Tibial nerve (tissue), 4 donors: ENCODE measurements around the gene PLA2R1. TPM values are rescaled to one million over a fixed set of nuclear protein-coding genes. Genes with fewer than 3 reads are reported as not detected.
A peak's percentile ranks its signal among the peaks of the same experiment; 100 is the strongest.
"Not testable (repeated sequence)": the region's sequence is repeated elsewhere in the genome, so short reads cannot be mapped to it uniquely, and the experiment has no call there.

ENCODE experiments used
- DNase-seq, 2 donors: peaks; one replicate each; pipeline ENCODE4 v3.0.0-alpha.2; 2019; ENCODE audit warnings: low spot score in 2 of 2
- H3K27ac ChIP-seq, 4 donors: fragments of 200-600 bp; sonication (generic) in 3 of 4; one replicate each; pipeline ENCODE4 v1.5.1; 2017 to 2019; ENCODE audit warnings: mild to moderate bottlenecking in 1 of 4
- H3K27me3 ChIP-seq, 2 donors: fragments of 200-600 bp; sonication (generic) in 1 of 2; one replicate each; pipeline versions ENCODE4 v1.5.1 to v1.6.0; 2017 to 2019
- H3K36me3 ChIP-seq, 3 donors: fragments of 200-600 bp; sonication (generic); one replicate each; pipeline ENCODE4 v1.5.1; 2018 to 2019
- H3K4me1 ChIP-seq, 4 donors: fragments of 200-600 bp; sonication (generic) in 3 of 4; one replicate each; pipeline ENCODE4 v1.5.1; 2017 to 2019
- H3K4me3 ChIP-seq, 4 donors: fragments of 200-600 bp; sonication (generic) in 3 of 4; one replicate each; pipeline ENCODE4 v1.5.1; 2017 to 2019; ENCODE audit warnings: mild to moderate bottlenecking in 1 of 4, moderate library complexity in 1 of 4
- H3K9me3 ChIP-seq, 4 donors: fragments of 200-600 bp; sonication (generic) in 3 of 4; one replicate each; pipeline ENCODE4 v1.5.1; 2017 to 2019
- EP300 ChIP-seq, 2 donors: sonication (generic); formaldehyde crosslinking; IDR thresholded peaks; one replicate each; pipeline ENCODE4 v1.6.1; 2017; ENCODE audit warnings: antibody characterized with exemption in 2 of 2, mild to moderate bottlenecking in 1 of 2
- POLR2A ChIP-seq, 2 donors: fragments of 450-650 bp; IDR thresholded peaks; one replicate each; pipeline ENCODE4 v1.6.1; 2017; ENCODE audit warnings: antibody characterized with exemption in 2 of 2, mild to moderate bottlenecking in 2 of 2, moderate library complexity in 2 of 2
- WGBS, 2 donors: methylation state at CpG; one replicate each; pipeline ENCODE4 v1.1.5; 2018; 5-methylcytosine and 5-hydroxymethylcytosine counted together
- total RNA-seq, 4 donors: library from RNA; depleted of rRNA; stranded (reverse); fragments of >200 nt; gene quantifications; one replicate each; pipeline ENCODE4 v1.1.0, GENCODE V29; 2016
- TF ChIP-seq, protein P1 (sequence below), 5 experiments: fragments of 200-600 bp in 3 of 5; fragments of 450-650 bp in 2 of 5; sonication (generic) in 3 of 5; IDR thresholded peaks; one replicate each; pipeline ENCODE4 v1.5.1; 2016 to 2019; ENCODE audit warnings: antibody characterized with exemption in 5 of 5, mild to moderate bottlenecking in 3 of 5, moderate library complexity in 2 of 5

PLA2R1 gene
- total RNA-seq, 4 donors from 2014 or later: 11.1 to 22.7 (median 18.6) TPM

DNA sequence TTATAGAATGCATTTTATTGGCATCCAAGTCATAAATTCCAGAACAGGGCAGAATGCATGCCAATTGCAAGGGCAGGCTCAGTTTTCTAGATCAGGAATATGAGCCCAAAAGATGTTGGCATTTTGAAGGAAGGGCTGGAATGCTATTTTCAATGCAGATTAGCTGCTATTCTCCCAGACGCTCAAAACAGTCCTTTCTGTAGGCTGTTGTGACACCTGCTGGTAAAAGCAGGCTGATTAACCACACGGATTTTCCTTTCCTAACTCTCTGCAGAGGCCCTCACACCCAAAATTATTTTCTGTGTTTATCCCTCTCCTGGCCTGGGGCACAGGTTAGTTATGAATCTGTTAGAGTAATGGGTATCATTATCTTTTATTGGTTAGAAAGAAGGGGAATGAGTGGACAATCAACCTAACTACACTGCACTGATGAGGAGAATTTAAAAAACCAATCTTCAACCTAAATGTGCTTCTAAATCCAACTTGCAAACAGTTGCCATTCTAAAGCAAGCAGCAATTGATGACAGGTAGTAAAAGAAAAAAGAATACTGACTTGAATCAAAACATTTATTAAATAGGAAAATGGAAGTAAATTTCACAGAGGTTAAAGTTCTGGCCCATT lies 94.0 kb downstream of the PLA2R1 start:
- no peak overlapping the region for H3K27ac ChIP-seq
- peaks cover 0 to 4% (median 0%) of the 10 kb centered on the region in 3 donors for H3K36me3 ChIP-seq
- peak in 1 of 2 donors; percentile 17 for DNase-seq
- H3K9me3 ChIP-seq: no peaks in the 10 kb centered on the region
- H3K4me3 ChIP-seq: no peak overlapping the region
- TF ChIP-seq EP300 (IDR thresholded peaks at IDR 0.05) (no peak), POLR2A (IDR thresholded peaks at IDR 0.05) (no peak)
- TF ChIP-seq, protein P1, sequence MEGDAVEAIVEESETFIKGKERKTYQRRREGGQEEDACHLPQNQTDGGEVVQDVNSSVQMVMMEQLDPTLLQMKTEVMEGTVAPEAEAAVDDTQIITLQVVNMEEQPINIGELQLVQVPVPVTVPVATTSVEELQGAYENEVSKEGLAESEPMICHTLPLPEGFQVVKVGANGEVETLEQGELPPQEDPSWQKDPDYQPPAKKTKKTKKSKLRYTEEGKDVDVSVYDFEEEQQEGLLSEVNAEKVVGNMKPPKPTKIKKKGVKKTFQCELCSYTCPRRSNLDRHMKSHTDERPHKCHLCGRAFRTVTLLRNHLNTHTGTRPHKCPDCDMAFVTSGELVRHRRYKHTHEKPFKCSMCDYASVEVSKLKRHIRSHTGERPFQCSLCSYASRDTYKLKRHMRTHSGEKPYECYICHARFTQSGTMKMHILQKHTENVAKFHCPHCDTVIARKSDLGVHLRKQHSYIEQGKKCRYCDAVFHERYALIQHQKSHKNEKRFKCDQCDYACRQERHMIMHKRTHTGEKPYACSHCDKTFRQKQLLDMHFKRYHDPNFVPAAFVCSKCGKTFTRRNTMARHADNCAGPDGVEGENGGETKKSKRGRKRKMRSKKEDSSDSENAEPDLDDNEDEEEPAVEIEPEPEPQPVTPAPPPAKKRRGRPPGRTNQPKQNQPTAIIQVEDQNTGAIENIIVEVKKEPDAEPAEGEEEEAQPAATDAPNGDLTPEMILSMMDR (IDR thresholded peaks at IDR 0.05): peak; percentile 24 to 52 (median 33)
- H3K4me1 ChIP-seq: peaks cover 0 to 5% (median 0%) of the 10 kb centered on the region in 4 donors
- 0% methylated on average over 2 of the region's 2 CpGs for WGBS, 2 donors
- H3K27me3 ChIP-seq: no peaks in the 10 kb centered on the region

DNA sequence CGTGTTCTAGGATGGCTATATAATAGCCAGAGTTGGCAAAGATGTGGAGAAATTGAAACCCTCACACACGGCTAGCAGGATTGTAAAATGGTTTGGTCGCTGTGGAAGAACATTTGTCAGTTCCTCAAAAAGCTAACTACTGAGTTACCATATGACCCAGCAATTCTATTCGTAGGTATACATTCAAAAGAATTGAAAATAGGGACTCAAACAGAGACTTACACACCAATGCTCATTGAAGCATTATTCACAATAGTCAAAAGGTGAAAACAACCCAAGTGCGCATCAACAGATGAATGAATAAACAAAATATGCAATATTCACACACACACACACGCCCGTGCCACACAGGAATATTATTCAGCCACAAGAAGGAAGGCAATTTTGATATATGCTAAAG lies 98.7 kb downstream of the PLA2R1 start:
- Histone ChIP-seq H3K4me1 (peaks cover 0 to 11% (median 2%) of the 10 kb centered on the region in 4 donors), H3K9me3 (no peaks in the 10 kb centered on the region), H3K36me3 (peaks cover 0 to 4% (median 0%) of the 10 kb centered on the region in 3 donors), H3K4me3 (no peak overlapping the region), H3K27me3 (no peaks in the 10 kb centered on the region), H3K27ac (no peak overlapping the region)
- WGBS, 2 donors: 87 to 92% methylated on average over 7 of the region's 7 CpGs
- no peak for TF ChIP-seq EP300 (IDR thresholded peaks at IDR 0.05)
- TF ChIP-seq, protein P1 (IDR thresholded peaks at IDR 0.05): no peak
- no peak for TF ChIP-seq POLR2A (IDR thresholded peaks at IDR 0.05)
- DNase-seq: no peak

DNA sequence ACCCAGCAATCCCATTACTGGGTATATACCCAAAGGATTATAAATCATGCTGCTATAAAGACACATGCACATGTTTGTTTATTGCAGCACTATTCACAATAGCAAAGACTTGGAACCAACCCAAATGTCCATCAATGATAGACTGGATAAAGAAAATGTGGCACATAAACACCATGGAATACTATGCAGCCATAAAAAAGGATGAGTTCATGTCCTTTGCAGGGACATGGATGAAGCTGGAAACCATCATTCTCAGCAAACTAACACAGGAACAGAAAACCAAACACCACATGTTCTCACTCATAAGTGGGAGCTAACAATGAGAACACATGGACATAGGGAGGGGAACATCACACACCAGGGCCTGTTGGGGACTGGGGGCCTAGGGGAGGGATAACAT lies 99.9 kb downstream of the PLA2R1 start:
- not testable (repeated sequence) for H3K36me3 ChIP-seq, H3K4me3 ChIP-seq, H3K27me3 ChIP-seq, H3K27ac ChIP-seq, DNase-seq, H3K9me3 ChIP-seq, H3K4me1 ChIP-seq

DNA sequence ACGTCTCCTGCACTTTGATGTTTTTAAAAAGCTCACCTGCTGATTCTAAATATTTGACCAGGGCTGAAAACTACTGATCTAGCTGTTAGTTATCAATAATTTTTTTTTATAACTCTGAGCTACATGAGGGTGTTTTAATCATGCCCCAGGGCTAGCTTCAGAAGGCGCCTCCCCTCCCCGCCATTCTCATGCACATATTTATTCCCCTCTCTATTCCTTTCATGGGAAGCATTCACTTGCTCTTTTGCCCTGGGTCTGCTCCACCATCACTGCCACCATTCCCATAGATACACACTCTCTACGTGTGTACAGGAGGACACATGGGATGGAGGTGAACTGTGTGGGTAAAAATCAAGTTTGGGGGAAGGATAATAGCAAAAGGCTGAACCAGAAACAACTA lies 101.0 kb downstream of the PLA2R1 start:
- no peak for DNase-seq
- Histone ChIP-seq H3K27me3 (no peaks in the 10 kb centered on the region), H3K36me3 (peaks cover 0 to 4% (median 0%) of the 10 kb centered on the region in 3 donors), H3K9me3 (no peaks in the 10 kb centered on the region), H3K4me3 (no peak overlapping the region), H3K27ac (no peak overlapping the region), H3K4me1 (peaks cover 0 to 6% (median 2%) of the 10 kb centered on the region in 4 donors)
- WGBS, 2 donors: 68 to 72% methylated on average over 4 of the region's 4 CpGs
- TF ChIP-seq EP300 (IDR thresholded peaks at IDR 0.05) (no peak), POLR2A (IDR thresholded peaks at IDR 0.05) (no peak)
- TF ChIP-seq, protein P1 (IDR thresholded peaks at IDR 0.05): no peak

DNA sequence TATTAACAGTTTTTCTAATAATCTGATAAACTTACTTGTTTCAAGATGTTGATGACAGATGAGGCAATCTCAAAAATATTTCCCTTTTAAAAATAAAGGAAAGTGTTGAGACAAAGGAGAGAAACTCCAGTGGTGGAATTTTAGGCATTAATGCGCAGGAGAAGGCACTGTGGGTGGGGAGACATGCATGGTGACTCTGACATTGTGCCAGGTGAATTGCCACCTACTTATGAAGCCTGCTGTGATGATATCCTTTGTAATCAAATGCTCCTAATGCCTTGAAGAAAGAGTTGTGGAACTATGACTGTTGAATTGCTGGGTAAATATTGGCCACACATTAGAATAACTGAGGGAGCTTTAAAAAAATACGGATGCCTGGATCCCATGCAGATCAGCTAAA lies 101.4 kb downstream of the PLA2R1 start:
- H3K36me3 ChIP-seq: peaks cover 0 to 4% (median 0%) of the 10 kb centered on the region in 3 donors
- no peaks in the 10 kb centered on the region for H3K27me3 ChIP-seq
- TF ChIP-seq, protein P1 (IDR thresholded peaks at IDR 0.05): no peak
- TF ChIP-seq EP300 (IDR thresholded peaks at IDR 0.05): no peak
- TF ChIP-seq POLR2A (IDR thresholded peaks at IDR 0.05): no peak
- H3K27ac ChIP-seq: peak overlapping the region in 1 of 4 donors; percentile 8
- no peak for DNase-seq
- peaks cover 0 to 6% (median 2%) of the 10 kb centered on the region in 4 donors for H3K4me1 ChIP-seq
- no peak overlapping the region for H3K4me3 ChIP-seq
- no peaks in the 10 kb centered on the region for H3K9me3 ChIP-seq
- 65 to 69% methylated on average over 2 of the region's 2 CpGs for WGBS, 2 donors
